22Rv1 (cell line): Measurements from ENCODE around the gene TNFAIP8L1.

ENCODE experiments used
- ZFX ChIP-seq: fragments of 450-650 bp; IDR thresholded peaks from 2 replicates; pipeline ENCODE4 v1.6.1; 2017; ENCODE audit warnings: antibody characterized with exemption, borderline replicate concordance
- TF ChIP-seq, protein P1 (sequence below): fragments of 450-650 bp; IDR thresholded peaks from 2 replicates; pipeline ENCODE4 v1.5.1; 2017; ENCODE audit warnings: mild to moderate bottlenecking

DNA sequence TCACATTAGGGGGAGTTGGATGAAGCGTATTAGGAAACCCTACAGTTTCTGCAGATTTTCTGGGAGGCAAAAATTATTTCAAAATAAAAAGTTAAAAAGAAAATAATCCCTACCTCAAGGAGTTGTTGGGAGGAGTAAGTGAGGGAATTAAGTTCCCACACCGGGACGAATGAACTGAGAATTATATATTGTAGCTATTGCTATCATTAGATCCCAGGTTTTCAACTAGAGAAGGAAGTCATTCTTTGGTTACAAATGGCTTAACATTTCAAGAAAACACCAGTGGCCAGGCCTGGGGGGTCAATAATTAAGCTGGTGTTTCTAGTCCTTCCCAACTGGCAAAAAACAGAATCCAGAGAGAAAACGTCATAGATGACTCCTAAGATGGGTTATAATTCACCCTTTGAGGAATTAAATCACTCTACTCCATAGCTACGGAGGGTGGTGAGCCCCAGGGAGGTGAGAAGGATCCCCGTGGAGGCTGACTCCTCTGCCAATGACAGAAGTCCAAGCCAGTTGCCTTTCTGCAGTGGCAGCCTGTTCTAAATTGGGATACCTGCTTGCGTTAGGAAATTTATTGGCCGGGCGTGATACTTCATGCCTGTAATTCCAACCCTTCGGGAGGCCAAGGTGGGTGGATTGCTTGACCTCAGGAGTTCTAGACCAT is 32.0 kb downstream of the TNFAIP8L1 start:
- TF ChIP-seq, protein P1, sequence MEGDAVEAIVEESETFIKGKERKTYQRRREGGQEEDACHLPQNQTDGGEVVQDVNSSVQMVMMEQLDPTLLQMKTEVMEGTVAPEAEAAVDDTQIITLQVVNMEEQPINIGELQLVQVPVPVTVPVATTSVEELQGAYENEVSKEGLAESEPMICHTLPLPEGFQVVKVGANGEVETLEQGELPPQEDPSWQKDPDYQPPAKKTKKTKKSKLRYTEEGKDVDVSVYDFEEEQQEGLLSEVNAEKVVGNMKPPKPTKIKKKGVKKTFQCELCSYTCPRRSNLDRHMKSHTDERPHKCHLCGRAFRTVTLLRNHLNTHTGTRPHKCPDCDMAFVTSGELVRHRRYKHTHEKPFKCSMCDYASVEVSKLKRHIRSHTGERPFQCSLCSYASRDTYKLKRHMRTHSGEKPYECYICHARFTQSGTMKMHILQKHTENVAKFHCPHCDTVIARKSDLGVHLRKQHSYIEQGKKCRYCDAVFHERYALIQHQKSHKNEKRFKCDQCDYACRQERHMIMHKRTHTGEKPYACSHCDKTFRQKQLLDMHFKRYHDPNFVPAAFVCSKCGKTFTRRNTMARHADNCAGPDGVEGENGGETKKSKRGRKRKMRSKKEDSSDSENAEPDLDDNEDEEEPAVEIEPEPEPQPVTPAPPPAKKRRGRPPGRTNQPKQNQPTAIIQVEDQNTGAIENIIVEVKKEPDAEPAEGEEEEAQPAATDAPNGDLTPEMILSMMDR = no peak
- no peak for TF ChIP-seq ZFX
